ENCODE results near the gene SPATA31D1.
A peak's percentile ranks its signal among the peaks of the same experiment; 100 is the strongest.
"Not testable (repeated sequence)": the region's sequence is repeated elsewhere in the genome, so short reads cannot be mapped to it uniquely, and the experiment has no call there.

Gene SPATA31D1

GRCh38 chr9:81988472-81988871, at the start of gene SPATA31D1:
Gene SPATA31D1, plus strand, starts transcription at chr9:81988772. Its CDS starts 47 bp downstream, at chr9:81988819.
- DNase-seq: not testable (repeated sequence)

- DNase-seq: not testable (repeated sequence)
These were observed 45.2 kb upstream of the SPATA31D1 start, which contains the start of gene SPATA31D3 for GRCh38 chr9:81943393-81943792. Gene SPATA31D3, plus strand, starts transcription at chr9:81943500. Its CDS starts 86 bp downstream, at chr9:81943586.

GRCh38 chr9:81948650-81949049, 39.9 kb upstream of the SPATA31D1 start:
- DNase-seq: not testable (repeated sequence)

GRCh38 chr9:81953096-81953495, 35.5 kb upstream of the SPATA31D1 start:
- no peak for DNase-seq

DNA sequence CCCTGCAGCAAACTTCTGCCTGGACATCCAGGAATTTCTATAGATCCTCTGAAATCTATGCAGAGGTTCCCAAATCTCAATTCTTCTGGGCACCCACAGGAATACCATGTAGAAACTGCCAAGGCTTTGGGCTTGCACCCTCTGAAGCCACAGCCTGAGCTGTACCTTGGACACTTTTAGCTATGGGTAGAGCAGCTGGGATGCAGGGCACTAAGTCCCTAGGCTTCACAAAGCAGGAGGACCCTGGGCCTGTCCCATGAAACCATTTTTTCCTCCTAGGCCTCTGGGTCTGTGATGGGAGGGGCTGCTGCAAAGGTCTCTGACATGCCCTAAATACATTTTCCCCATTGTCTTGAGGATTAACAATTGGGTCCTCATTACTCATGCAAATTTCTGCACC, 32.9 kb upstream of the SPATA31D1 start:
- no peak for DNase-seq

- peak; percentile 0 for DNase-seq
These were observed 24.1 kb upstream of the SPATA31D1 start for GRCh38 chr9:81964218-81965171.

DNA sequence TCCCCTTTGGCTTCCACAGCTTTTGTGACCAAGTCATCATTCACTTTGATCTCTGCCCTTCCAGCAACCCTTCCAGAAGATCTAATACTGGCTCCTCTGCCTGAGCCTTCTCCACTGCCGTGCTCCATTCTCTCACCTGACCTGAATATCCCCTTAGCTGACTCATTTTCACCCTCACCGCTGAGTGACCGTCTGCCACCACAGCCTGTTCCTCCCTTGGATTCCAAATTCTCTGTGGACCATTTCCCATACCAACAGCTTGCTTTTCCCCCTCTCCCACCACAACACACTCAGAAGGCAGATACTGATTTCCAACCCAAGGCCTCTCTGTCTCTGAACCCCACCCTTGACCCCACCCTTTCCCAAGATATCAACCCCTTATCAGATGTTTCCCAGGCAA, 20.5 kb upstream of the SPATA31D1 start:
- no peak for DNase-seq

DNA sequence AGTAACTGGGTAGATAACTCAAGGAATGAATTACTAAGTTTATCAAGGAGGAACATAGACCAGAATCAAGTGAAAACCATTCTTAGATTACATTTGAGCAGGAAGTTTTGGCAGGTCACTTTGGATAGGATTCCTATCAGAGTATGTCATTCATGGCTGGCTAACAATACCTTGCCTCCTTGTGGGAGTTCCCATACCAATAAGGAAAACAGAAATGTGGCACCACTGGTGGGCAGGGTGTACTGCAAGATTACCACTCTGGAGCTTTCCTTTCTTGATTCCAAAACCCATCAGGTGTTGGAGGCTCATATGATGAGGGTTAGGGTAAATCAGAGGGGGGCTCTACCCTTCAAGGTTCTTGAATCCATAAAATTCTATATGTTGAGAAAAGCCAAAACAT, 18.6 kb upstream of the SPATA31D1 start:
- no peak for DNase-seq

GRCh38 chr9:81971727-81972126, 16.8 kb upstream of the SPATA31D1 start:
- DNase-seq: no peak

DNA sequence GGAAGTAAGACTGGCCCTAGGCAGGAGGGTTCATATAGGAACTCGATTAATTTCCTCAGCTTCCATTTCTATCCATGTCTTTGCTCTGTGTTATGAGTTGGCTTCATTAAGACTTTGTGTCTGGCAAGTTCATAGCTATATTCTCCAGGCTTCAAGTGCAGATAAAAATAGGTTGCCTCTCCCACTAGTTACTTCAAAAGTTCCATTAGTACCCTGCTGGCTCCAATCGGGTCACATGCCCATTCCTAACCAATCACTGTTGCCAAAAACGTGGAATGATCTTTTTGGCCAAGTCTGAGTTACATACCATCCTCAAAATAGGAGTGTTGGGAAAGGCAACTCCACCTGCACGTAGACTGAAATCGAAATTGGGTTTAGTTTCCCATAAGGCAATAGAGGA, 13.8 kb upstream of the SPATA31D1 start:
- no peak for DNase-seq

- no peak for DNase-seq
These were observed 12.2 kb upstream of the SPATA31D1 start for GRCh38 chr9:81976351-81976750.

DNA sequence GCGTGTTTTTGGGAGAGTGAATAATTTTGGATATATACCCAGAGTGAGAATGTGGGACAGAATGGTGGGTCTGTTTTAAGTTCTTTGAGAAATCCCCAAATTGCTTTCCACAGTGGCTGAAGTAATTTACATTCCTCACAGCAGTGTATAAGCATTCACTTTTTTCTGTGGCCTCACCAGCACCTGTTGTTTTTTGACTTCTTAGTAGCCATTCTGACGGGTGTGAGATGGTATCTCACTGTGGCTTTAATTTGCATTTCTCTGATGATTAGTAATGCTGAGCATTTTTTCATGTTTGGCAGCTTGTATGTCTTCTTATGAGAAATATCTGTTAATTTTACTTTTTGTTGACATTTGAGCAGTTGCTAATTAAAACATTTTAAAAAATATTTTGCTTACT, 9.4 kb upstream of the SPATA31D1 start:
- DNase-seq: no peak

- no peak for DNase-seq
These were observed 8.0 kb upstream of the SPATA31D1 start for GRCh38 chr9:81980568-81980967.

GRCh38 chr9:81981883-81982282, 6.7 kb upstream of the SPATA31D1 start:
- DNase-seq: no peak

GRCh38 chr9:81984928-81985327, 3.6 kb upstream of the SPATA31D1 start:
- DNase-seq: no peak

GRCh38 chr9:81986051-81986450, 2.5 kb upstream of the SPATA31D1 start:
- DNase-seq: no peak

GRCh38 chr9:81989700-81990099, 1.1 kb downstream of the SPATA31D1 start:
- DNase-seq: no peak

GRCh38 chr9:81993656-81994055, 5.1 kb downstream of the SPATA31D1 start:
- no peak for DNase-seq

DNA sequence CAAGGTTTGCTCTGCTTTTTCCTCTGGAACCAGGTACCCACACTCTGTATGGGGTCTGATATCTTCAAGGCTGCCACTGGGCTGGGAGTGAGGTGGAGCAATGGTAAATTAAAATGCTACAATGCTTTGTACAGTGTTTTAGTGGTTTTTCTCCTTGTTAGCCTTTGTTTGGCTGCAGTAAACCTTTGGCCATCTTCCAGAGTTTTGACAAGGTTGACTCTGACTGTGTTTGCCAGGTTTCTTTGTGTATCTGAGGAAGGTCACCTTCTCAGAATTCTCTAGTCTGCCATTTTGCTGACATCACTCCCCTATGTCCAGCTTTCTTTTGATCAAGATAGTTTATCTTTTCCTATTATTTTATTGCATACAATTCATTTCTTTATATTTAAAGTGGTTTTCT, 11.2 kb downstream of the SPATA31D1 start:
- DNase-seq: no peak

DNA sequence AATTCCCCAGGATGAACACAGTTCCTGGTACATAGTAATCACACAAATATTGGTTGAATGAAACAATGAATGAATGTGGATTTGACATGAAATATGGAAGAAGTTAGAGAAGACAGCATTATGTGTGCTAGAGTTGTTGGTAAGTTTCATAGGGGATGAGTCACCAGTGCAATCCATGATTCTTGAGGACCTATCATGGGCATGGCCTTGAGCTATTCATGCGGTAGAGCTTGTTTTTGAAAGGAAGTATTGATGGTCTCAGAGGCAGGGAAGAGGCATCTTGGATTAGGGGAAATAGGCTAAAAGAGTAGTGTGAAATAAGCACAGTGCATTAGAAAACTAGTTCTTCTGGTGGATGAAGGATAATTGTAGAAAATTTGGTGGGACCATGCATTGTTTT, 22.1 kb downstream of the SPATA31D1 start:
- no peak for DNase-seq

DNA sequence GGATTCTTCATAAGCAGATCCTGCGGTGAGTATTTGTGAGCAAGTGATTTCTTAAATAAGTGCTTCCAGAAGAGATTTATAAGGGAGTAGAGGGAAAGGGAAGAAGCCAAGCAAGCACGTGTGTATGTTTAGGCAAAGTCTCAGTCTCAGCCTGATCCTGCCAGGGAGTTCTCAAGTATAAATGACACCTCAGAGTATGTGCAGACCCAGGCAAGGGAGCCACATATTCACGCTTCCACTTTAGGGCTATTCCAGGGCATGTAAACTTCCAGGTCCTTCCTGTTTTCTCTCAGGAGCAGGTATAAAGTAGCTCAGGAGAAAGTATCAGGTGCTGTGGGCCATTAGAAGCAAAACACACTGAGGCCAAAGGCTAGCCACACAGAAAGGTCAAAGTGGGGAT, 22.6 kb downstream of the SPATA31D1 start:
- no peak for DNase-seq

- no peak for DNase-seq
These were observed 23.7 kb downstream of the SPATA31D1 start for GRCh38 chr9:82012276-82012675.

DNA sequence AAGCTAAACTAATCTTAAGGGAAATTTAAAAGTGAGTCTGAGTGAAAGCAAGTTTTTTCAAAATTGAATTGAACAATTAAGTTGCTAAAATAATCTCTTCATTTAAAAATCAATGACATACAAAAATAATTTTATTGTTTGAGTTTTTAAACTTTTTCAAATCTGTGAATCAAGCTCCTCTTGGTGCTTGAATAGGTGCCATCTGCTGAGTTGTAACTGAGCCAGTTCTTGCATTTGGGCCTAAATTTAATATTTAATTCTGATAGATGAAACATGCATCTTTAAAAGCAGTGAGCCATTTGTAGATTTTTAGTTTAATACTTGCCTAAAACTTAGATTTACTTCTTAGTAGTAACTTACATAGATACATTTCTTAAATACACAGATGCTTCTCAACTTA, 31.8 kb downstream of the SPATA31D1 start:
- no peak for DNase-seq

DNA sequence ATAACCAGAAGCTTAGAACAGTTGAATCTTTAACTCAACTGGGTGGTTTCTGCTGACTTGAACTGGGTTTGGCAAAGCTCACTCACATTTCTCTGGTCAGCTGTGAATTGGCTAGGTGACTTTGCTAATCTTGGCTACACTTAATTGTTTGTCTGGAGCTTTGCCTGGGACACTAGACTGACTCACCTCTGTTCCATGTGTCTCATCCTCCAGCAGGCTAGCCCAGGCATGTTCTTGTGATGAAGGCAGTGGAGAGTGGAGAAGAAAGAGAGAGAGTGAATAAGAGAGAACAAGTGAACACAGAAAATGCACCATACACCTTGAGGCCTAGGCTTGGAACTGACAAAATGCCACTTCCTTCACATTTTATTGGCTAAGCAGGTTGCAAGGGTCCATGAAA, 32.6 kb downstream of the SPATA31D1 start:
- DNase-seq: no peak

DNA sequence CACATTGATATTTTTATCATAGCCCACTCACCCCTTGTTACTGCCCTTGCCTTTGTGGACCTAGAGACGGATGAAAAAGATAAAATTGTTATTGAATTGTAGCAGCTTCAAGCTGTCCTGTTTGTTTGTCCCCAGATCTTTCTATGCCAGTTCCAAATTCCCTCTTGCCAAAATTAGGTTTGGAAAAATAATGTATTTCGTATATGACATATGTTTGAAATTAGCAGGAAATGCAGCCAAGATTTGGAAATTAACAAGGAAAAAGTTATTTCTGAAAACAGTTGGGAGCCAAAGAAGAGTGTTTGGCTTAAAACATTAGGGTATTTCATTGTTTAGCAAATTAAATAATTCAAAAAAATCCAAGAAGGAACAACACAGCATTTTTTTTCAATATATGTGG, 33.5 kb downstream of the SPATA31D1 start:
- no peak for DNase-seq
